G401.6 (cell line): ENCODE results near the gene FRMD3.
"Not testable (repeated sequence)": the region's sequence is repeated elsewhere in the genome, so short reads cannot be mapped to it uniquely, and the experiment has no call there.

Source experiments
- FAIRE-seq: peaks from 2 replicates; lab custom pipeline; 2012; peaks lifted over from hg19 to GRCh38; lab: Jason Lieb, UNC

FRMD3 gene

DNA sequence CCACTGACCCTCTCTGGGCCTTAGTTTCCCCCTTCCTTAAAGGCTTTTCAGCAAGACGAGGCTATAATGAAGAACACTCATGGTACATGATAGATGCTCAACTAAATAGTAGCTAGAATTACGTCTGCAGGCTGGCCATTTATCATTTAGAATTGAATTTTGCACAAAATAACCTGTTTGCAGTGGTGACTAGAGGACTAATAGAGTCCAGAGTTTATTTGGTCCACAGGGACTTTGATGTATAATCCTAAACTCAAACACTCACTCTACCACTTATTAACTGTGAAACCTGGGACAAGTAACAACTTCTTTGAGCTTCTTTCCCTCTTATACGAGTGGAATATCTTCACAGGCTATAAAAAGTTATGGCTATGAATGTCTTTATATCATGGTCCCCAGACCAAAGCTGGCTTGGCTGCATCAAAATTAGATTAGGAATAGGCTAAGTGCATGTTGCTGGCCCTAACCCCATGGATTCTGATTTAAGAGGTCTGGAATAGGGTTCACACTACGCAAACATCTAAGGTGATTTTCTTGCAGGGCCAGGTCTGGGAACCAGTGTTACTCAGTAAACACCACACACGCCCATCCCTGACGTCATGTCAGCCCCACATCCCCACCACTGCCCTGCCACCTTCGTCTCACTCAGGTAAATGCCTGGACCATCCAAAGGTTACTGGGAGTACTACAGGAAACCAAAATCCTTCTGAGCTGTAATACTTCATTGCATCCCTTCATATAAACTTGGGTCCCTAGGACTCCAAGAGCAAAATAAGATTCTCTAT is 150.6 kb downstream of the FRMD3 start:
- no peak for FAIRE-seq

DNA sequence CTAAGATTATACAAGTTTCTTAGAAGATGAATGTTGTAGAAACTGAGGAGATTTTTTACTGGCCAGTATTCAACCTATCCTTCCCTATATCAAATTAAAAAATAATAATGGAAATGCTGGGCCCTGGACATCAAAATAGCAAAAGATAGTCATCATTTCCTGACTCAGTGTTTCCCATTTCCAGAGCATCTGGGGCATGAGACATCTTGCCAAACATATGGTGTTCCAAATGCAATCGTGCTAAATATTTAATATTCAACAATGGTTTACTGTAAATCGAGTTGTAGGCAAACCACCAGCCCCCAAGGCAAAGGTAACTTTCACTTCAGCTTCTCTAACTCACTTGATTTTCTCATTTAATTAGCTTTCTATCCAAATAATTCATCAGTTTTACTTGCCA is 152.9 kb downstream of the FRMD3 start:
- FAIRE-seq = no peak

DNA sequence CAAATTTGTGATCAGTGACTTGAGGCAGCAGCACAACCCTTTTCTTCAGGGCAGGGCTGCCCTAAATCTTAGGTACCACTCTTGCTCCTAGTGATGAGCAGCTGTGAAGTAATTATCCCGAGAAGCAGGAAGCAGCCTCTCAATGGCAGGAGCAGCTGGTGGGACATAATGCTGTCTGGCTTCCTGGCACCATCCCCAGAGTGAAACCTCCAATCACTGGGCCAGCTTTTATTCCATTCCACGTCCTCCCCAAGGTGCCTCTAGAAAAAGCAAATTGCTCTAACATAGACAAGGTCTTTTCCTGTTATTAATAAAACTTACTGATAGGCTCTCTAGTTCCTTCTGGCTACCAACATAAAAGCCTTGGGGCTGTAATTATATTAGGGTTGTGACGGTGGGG is 154.0 kb downstream of the FRMD3 start:
- FAIRE-seq = no peak

DNA sequence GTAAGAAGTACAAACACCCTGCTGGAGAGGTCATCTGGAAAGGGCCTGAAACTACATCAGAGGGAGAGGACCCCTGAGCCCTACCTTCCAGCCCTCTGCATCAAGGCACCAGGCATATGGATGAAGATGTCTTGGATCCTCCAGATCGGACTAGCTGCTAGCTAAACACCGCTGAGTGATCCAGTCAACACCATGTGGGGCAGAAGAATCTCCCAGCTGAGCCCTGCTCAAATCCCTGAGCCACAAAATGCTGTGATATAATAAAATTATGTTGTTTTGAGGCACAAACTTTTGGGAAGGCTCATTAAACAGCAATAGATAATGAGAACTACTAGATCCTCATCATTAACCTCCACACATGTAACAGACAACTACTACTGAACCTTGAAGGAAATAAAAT is 155.2 kb downstream of the FRMD3 start:
- FAIRE-seq = no peak

DNA sequence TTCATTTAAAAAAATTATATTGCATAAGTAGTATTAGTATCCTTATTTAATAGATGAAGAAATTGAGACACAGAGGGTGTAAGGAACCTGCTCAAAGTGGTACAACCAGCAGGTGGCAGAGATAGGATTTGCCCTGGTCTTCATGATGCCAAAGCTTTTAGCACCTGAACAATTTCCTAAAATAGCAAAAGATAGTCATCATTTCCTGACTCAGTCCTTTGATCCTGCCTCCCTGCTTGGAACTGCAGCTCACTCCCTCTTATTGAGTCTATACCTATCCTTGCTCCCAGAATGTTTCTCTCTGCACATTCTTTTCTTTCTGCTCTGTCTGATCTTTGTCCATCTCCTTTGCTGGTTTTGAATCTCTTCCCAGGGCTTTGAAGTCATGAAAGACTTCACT is 155.8 kb downstream of the FRMD3 start:
- FAIRE-seq = no peak

DNA sequence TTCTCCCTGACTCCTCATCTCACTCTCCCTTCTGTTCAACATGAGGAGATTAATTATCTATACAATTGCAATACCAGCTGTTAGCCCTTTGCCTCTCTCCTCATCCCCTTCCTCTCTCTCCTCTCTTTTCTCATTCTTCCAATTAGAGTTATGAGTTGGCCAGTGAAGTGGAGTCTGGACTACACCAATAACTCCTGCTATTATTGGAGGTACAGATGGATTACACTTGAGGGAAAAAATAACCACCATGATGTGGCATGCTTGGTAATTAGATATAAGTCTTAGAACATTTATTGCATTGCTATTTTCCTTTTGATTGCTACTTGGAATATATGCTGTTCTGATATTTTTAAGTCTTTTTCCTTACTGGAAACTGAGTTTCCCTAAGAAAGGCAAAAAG is 159.2 kb downstream of the FRMD3 start:
- FAIRE-seq = no peak

DNA sequence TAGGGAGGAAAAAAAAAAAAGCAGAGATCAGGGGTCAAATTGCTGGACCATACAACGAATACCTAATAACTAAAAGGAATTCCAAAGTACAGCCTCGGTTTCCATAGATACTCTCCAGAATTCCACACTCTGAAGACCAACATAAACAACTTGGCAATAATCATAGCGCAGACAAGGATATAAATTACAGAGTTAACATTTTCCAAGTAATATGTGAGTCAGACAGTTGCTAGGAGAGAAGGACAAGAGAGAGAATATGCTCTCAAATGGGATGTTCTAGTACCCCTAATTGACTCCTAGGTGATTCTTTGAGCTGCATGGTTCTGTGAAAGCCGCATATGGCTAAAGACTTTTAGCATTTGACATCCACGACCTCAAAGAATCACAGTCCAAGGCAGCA is 165.2 kb downstream of the FRMD3 start:
- FAIRE-seq = no peak

GRCh38 chr9:83367326-83367725 is 170.9 kb downstream of the FRMD3 start:
- FAIRE-seq = no peak

GRCh38 chr9:83362341-83362995 is 175.7 kb downstream of the FRMD3 start:
- no peak for FAIRE-seq

GRCh38 chr9:83359039-83359438 is 179.2 kb downstream of the FRMD3 start:
- FAIRE-seq = no peak

DNA sequence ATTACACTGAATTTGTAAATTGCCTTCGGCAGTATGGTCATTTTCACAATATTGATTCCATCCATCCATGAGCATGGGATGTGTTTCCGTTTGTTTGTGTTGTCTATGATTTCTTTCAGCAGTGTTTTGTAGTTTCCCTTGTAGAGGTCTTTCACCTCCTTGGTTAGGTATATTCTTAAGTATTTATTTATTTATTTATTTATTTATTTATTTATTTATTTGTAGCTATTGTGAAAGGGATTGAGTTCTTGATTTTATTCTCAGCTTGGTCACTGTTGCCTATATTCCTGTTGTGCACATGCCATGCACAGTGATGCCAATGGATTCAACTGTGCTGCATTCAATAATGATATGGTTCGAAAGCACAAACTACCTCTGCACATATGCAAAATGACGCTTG is 179.7 kb downstream of the FRMD3 start:
- not testable (repeated sequence) for FAIRE-seq

- no peak for FAIRE-seq
These were observed 182.5 kb downstream of the FRMD3 start for GRCh38 chr9:83355729-83356151.

DNA sequence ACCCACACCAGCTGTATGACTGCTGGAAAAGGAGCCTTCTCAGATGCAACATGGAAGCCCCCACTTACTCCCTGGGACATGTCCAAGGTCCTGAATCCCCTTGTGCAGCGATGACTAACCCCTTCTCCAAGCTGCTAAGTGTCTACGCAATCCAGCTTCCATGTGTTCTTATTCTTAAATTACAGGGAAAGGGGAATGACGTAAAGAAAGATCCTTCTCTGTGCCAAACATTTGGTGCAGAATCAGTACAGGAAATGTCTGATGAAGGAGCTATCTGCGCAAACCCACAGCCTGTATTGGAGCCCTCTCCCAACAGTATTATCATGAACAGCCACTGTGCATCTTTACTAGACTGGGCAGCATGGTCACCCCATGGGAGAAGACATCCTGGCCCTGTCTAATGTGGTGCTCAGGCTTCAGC is 183.2 kb downstream of the FRMD3 start:
- no peak for FAIRE-seq

- FAIRE-seq = no peak
These were observed 189.2 kb downstream of the FRMD3 start for GRCh38 chr9:83349031-83349430.

- FAIRE-seq = no peak
These were observed 191.4 kb downstream of the FRMD3 start for GRCh38 chr9:83346655-83347420.

GRCh38 chr9:83343366-83343999 is 194.7 kb downstream of the FRMD3 start:
- no peak for FAIRE-seq

DNA sequence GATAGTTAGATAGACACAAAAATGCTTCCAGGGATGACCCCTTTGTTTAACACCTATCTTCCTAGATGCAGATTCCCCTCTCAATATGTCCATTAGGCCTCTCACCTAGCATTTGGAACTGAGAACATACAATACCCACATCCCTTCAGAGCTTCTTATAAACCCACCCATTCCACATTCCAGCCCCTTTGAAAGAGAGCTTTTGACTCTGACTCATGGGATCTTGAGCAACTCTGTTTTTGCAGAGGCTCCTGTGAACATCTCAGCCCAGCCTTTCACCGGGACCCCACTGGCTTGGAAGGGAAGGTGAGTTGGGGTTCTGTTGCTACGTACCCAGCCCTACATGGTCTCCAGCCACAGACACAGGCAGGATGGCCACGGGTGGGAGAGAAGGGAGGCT is 195.5 kb downstream of the FRMD3 start:
- no peak for FAIRE-seq

DNA sequence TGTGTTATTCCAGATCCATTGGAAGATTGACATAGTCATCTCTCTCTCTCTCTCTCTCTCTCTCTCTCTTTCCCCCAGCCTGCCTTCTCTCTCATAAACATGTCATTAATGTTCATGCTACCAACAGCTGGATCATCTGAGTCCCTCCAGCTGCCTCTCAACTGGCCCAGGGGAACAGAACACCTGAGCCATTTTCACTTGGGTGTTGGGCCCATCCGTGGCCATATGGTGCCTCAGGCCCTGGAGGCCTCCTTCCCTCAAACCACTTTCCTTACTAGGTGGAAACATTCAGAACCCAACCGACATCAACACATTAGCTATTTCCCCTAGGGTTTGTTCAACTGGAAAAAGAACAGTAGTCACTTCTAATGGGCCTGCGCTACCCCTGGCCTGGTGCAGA is 196.2 kb downstream of the FRMD3 start:
- no peak for FAIRE-seq

DNA sequence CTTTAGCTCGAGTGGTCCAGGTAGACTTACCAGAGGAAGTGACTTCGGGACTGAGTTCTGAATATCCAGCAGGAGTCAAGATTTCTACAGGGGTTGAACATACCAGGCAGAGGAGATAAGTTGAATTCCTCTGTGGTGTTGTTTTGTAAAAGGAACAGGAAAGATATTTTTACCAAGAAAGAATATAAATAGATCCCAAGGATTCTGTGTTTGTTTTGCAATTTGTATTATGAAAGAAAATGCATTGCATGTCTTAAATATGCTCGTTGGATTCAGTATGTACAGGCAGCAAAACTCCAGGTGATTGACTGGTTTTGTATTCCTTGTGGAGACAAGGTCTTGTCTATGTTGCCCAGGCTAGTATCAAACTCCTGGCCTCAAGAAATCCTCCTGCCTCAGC is 197.8 kb downstream of the FRMD3 start:
- no peak for FAIRE-seq

- no peak for FAIRE-seq
These were observed 198.8 kb downstream of the FRMD3 start for GRCh38 chr9:83339435-83339834.

GRCh38 chr9:83336706-83337105 is 201.5 kb downstream of the FRMD3 start:
- FAIRE-seq = no peak

GRCh38 chr9:83334320-83334719 is 203.9 kb downstream of the FRMD3 start:
- FAIRE-seq = peak; percentile 63
